CD14-positive monocyte (primary cell): ENCODE measurements around the gene PPP1R10. TPM values are rescaled to one million over a fixed set of nuclear protein-coding genes. Genes with fewer than 3 reads are reported as not detected.
A peak's percentile ranks its signal among the peaks of the same experiment; 100 is the strongest.

Experiments used
- DNase-seq, 3 donors: peaks; one replicate each; pipeline ENCODE4 v3.0.0-alpha.2; 2011 to 2022
- H2AFZ ChIP-seq: 2 replicates; pipeline ENCODE4 v1.6.0; 2012; ENCODE audit warnings: mild to moderate bottlenecking, low read depth, low read length, inconsistent platforms; ENCODE audit not compliant: insufficient read depth, poor library complexity, severe bottlenecking
- H3K27ac ChIP-seq, 2 donors: 1 replicate in 1 of 2; 2 replicates in 1 of 2; pipeline ENCODE4 v1.5.1; 2012 to 2013; ENCODE audit warnings: low read length in 2 of 2, control low read depth in 1 of 2, inconsistent platforms in 1 of 2, low read depth in 1 of 2, mild to moderate bottlenecking in 1 of 2
- H3K27me3 ChIP-seq, 2 donors: one replicate each; pipeline versions ENCODE4 v1.6.0 to v1.6.1; 2011 to 2013; ENCODE audit warnings: low read length in 2 of 2; ENCODE audit not compliant: control insufficient read depth in 2 of 2, insufficient read depth in 2 of 2
- H3K36me3 ChIP-seq, 2 donors: replicated peaks in 1 of 2; 1 replicate in 1 of 2; 2 replicates in 1 of 2; pipeline versions ENCODE4 v1.5.1 to v1.6.1; 2012 to 2013; ENCODE audit warnings: low read length in 2 of 2, control low read depth in 1 of 2, inconsistent platforms in 1 of 2, mild to moderate bottlenecking in 1 of 2; ENCODE audit not compliant: insufficient read depth in 2 of 2, control insufficient read depth in 1 of 2
- H3K4me1 ChIP-seq, 2 donors: 1 replicate in 1 of 2; 2 replicates in 1 of 2; pipeline versions ENCODE4 v1.5.1 to v1.6.1; 2012 to 2013; ENCODE audit warnings: low read length in 2 of 2, control low read depth in 1 of 2, inconsistent platforms in 1 of 2, mild to moderate bottlenecking in 1 of 2, moderate library complexity in 1 of 2; ENCODE audit not compliant: insufficient read depth in 2 of 2, control insufficient read depth in 1 of 2
- H3K4me2 ChIP-seq: replicated peaks from 2 replicates; pipeline ENCODE3; 2012; ENCODE audit warnings: low read length, moderate library complexity, mild to moderate bottlenecking; ENCODE audit not compliant: poor library complexity, severe bottlenecking; ENCODE audit errors: extremely low read depth
- H3K4me3 ChIP-seq, 3 experiments: fragments of 200-600 bp in 1 of 3; sonication (generic) in 1 of 3; replicated peaks in 1 of 3; 1 replicate in 2 of 3; 2 replicates in 1 of 3; pipeline ENCODE4 v1.5.1; 2011 to 2013; ENCODE audit warnings: low read length in 3 of 3, mild to moderate bottlenecking in 3 of 3, control low read depth in 2 of 3, low read depth in 2 of 3, inconsistent platforms in 1 of 3, moderate library complexity in 1 of 3
- H3K79me2 ChIP-seq: 2 replicates; pipeline ENCODE4 v1.6.0; 2012; ENCODE audit warnings: mild to moderate bottlenecking, control low read depth, inconsistent platforms, low read length, moderate library complexity; ENCODE audit not compliant: insufficient read depth
- H3K9ac ChIP-seq: 2 replicates; pipeline ENCODE4 v1.6.0; 2017; ENCODE audit warnings: low read length, mild to moderate bottlenecking; ENCODE audit not compliant: insufficient read depth, poor library complexity, severe bottlenecking
- H3K9me3 ChIP-seq, 2 donors: replicated peaks in 1 of 2; 1 replicate in 1 of 2; 2 replicates in 1 of 2; pipeline versions ENCODE4 v1.5.1 to v1.6.1; 2012 to 2013; ENCODE audit warnings: low read length in 2 of 2, control low read depth in 1 of 2; ENCODE audit not compliant: control insufficient read depth in 1 of 2, insufficient read depth in 1 of 2
- H4K20me1 ChIP-seq: 2 replicates; pipeline ENCODE4 v1.6.0; 2012; ENCODE audit warnings: mild to moderate bottlenecking, low read length, control low read depth, moderate library complexity; ENCODE audit not compliant: insufficient read depth
- H3K27ac Mint-ChIP-seq, 7 donors: one replicate each; pipeline ENCODE4 v1.8.0; 2020; ENCODE audit warnings: mild to moderate bottlenecking in 7 of 7, mixed read lengths in 7 of 7, moderate library complexity in 6 of 7, inconsistent platforms in 2 of 7
- H3K27me3 Mint-ChIP-seq, 3 donors: one replicate each; pipeline ENCODE4 v1.8.0; 2021 to 2022; ENCODE audit warnings: low read depth in 3 of 3, mild to moderate bottlenecking in 3 of 3, mixed read lengths in 3 of 3, moderate library complexity in 3 of 3, inconsistent platforms in 1 of 3
- H3K36me3 Mint-ChIP-seq, 2 donors: one replicate each; pipeline ENCODE4 v1.8.0; 2020; ENCODE audit warnings: mixed read lengths in 2 of 2, inconsistent platforms in 1 of 2, mild to moderate bottlenecking in 1 of 2
- H3K4me1 Mint-ChIP-seq: one replicate; pipeline ENCODE4 v1.8.0; 2020; ENCODE audit warnings: mild to moderate bottlenecking, mixed read lengths
- H3K4me3 Mint-ChIP-seq, 2 donors: one replicate each; pipeline ENCODE4 v1.8.0; 2020; ENCODE audit warnings: mild to moderate bottlenecking in 2 of 2, mixed read lengths in 2 of 2, moderate library complexity in 1 of 2
- H3K9me3 Mint-ChIP-seq, 7 donors: one replicate each; pipeline ENCODE4 v1.8.0; 2020 to 2022; ENCODE audit warnings: mixed read lengths in 7 of 7, mild to moderate bottlenecking in 6 of 7, moderate library complexity in 6 of 7, inconsistent platforms in 2 of 7
- WGBS: methylation state at CpG from one replicate; pipeline ENCODE4 v1.1.5; 2013; ENCODE audit warnings: missing lambda C conversion rate; ENCODE audit not compliant: insufficient coverage; 5-methylcytosine and 5-hydroxymethylcytosine counted together
- intact Hi-C, 2 donors: fragments of 100-400 bp; cut with micrococcal nuclease; formaldehyde crosslinking; loops; one replicate each; pipeline versions ENCODE4 v1.15.0 to v1.15.1; 2023
- polyA plus RNA-seq, 3 donors: library from polyadenylated mRNA; depleted of rRNA in 1 of 3; unstranded in 2 of 3; stranded (reverse) in 1 of 3; fragments of 300-500 nt in 2 of 3; fragments of >200 nt in 1 of 3; fragmentation: Illumina TruSeq in 2 of 3; gene quantifications; 1 replicate in 2 of 3; 2 replicates in 1 of 3; pipeline ENCODE4 v1.2.3, GENCODE V29; 2012 to 2021
- TF ChIP-seq, protein P1 (sequence below): fragments of 200-600 bp; IDR thresholded peaks from one replicate; pipeline ENCODE4 v1.8.0; 2022; ENCODE audit warnings: antibody characterized with exemption, mild to moderate bottlenecking

The PPP1R10 gene
- polyA plus RNA-seq, 3 donors = 9.5 to 18.3 (median 16.4) TPM

DNA sequence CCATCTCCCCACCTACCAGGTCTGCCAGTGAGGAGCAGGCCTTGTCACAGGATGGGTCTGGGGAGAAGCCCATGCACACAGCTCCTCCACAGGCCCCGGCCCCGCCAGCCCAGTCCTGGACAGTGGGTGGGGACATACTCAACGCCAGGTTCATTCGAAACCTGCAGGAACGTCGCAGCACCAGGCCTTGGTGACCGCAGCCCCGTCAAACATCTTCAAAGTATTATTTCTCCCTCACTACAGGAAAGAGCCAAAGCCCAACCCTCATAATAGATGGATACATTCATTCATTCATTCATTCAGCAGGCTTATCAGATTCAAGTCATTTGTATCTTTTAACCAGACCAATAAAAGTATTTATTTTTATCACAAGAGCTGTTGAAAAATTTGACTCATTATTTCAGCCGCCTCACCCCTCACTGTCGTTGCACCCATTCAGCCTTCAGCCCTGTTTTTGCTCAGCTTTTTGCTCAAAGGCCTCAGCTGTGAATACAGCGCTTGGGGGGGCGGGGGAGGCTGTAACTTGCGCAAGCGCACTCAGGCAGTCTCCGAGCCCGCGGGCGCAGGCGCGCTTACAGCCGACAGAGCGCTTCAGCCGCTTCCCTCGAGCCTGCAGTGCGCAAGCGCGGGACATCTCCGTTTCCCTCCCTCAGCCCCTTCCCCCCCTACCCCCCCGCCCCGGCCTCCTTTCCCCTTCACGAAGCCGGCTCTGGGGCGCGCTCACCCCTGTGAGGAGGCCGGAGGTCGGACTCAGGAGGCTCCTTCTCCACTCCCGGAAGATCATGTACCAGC, 29.6 kb upstream of the PPP1R10 start, which contains the start of gene C6orf136:
Gene C6orf136, plus strand, starts transcription at position 684 of the 792 bp plus-strand sequence. Its CDS starts 99 bp downstream, at position 783.
- Histone ChIP-seq H3K4me2 (peak within 1 kb of the TSS; percentile 98), H3K4me3 (peak within 1 kb of the TSS; percentile 63 to 99 (median 95)), H3K9me3 (no peaks in the 10 kb centered on the region), H3K79me2 (peaks cover 40% of the 10 kb centered on the region), H3K36me3 (peaks cover 8 to 18% of the 10 kb centered on the region in 2 donors), H3K4me1 (peaks cover 43 to 52% of the 10 kb centered on the region in 2 donors), H3K9ac (peak within 1 kb of the TSS; percentile 88), H4K20me1 (peaks cover 21% of the 10 kb centered on the region), H2AFZ (peak within 1 kb of the TSS; percentile 100), H3K27me3 (no peaks in the 10 kb centered on the region), H3K27ac (peak within 1 kb of the TSS; percentile 63 to 84)
- peaks cover 49% of the 10 kb centered on the region for H3K4me1 Mint-ChIP-seq
- peaks cover 20 to 27% of the 10 kb centered on the region in 2 donors for H3K36me3 Mint-ChIP-seq
- TF ChIP-seq, protein P1, sequence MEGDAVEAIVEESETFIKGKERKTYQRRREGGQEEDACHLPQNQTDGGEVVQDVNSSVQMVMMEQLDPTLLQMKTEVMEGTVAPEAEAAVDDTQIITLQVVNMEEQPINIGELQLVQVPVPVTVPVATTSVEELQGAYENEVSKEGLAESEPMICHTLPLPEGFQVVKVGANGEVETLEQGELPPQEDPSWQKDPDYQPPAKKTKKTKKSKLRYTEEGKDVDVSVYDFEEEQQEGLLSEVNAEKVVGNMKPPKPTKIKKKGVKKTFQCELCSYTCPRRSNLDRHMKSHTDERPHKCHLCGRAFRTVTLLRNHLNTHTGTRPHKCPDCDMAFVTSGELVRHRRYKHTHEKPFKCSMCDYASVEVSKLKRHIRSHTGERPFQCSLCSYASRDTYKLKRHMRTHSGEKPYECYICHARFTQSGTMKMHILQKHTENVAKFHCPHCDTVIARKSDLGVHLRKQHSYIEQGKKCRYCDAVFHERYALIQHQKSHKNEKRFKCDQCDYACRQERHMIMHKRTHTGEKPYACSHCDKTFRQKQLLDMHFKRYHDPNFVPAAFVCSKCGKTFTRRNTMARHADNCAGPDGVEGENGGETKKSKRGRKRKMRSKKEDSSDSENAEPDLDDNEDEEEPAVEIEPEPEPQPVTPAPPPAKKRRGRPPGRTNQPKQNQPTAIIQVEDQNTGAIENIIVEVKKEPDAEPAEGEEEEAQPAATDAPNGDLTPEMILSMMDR = no peak
- peak within 1 kb of the TSS; percentile 81 to 91 for H3K4me3 Mint-ChIP-seq
- peak; percentile 89 to 93 (median 92) for DNase-seq
- WGBS = 44% methylated on average over 9 of the region's 37 CpGs
- H3K27ac Mint-ChIP-seq = peak within 1 kb of the TSS; percentile 37 to 89 (median 78)
- peaks cover 0 to 1% (median 0%) of the 10 kb centered on the region in 3 donors for H3K27me3 Mint-ChIP-seq
- intact Hi-C loops = no loop called here
- H3K9me3 Mint-ChIP-seq = no peaks in the 10 kb centered on the region

DNA sequence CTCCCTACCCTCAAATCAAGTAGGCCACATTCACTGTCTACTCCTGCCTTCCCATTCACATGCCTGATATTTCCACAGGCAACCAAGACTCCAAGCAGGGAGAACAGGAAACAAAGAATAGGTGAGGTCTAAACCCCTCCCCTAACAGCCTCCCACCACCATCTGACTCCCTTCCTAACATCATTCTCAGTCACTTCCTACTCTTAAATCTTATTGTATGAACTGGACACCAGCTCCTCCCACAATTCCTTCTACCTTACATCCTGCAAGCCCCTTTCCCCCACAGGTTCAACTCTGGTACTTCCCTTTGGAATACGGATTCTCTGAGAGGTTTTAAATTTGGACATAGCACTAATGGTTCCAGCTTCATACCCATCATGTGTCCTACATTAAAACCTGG, 28.9 kb upstream of the PPP1R10 start:
- Mint-ChIP-seq H3K9me3 (no peaks in the 10 kb centered on the region), H3K4me1 (peaks cover 49% of the 10 kb centered on the region), H3K27ac (peak overlapping the region in 6 of 7 donors; percentile 4 to 87 (median 52)), H3K4me3 (peak overlapping the region in 1 of 2 donors; percentile 21), H3K36me3 (peaks cover 19 to 22% of the 10 kb centered on the region in 2 donors), H3K27me3 (peaks cover 0 to 1% (median 0%) of the 10 kb centered on the region in 3 donors)
- TF ChIP-seq, protein P1 = no peak
- Histone ChIP-seq H3K27ac (no peak overlapping the region), H3K4me1 (peaks cover 43 to 52% of the 10 kb centered on the region in 2 donors), H3K9me3 (no peaks in the 10 kb centered on the region), H3K36me3 (peaks cover 2 to 15% of the 10 kb centered on the region in 2 donors), H3K4me2 (no peak overlapping the region), H3K9ac (no peak overlapping the region), H3K27me3 (no peaks in the 10 kb centered on the region), H2AFZ (no peak overlapping the region), H3K79me2 (peaks cover 40% of the 10 kb centered on the region), H3K4me3 (peak overlapping the region in 1 of 3 experiments; percentile 99), H4K20me1 (peaks cover 21% of the 10 kb centered on the region)
- WGBS = no CpG with 5 or more reads among the region's 1 CpG
- intact Hi-C loops = no loop called here
- no peak for DNase-seq
